Fibroblast of lung (primary cell): ENCODE data around the gene ITGB4. TPM values are rescaled to one million over a fixed set of nuclear protein-coding genes. Genes with fewer than 3 reads are reported as not detected.

Source experiments
- DNase-seq, 2 donors: peaks; one replicate each; pipeline versions ENCODE4 v3.0.0 to v3.0.0-alpha.2; 2010; ENCODE audit warnings: low read depth in 2 of 2
- H2AFZ ChIP-seq: 2 replicates; pipeline ENCODE4 v1.5.1; 2012; ENCODE audit warnings: low read length, control low read depth, inconsistent platforms
- H3K27ac ChIP-seq: 2 replicates; pipeline ENCODE4 v1.5.1; 2011; ENCODE audit warnings: low read length, control low read depth; ENCODE audit not compliant: insufficient read depth
- H3K27me3 ChIP-seq: 2 replicates; pipeline ENCODE4 v1.5.1; 2011; ENCODE audit warnings: mild to moderate bottlenecking, low read length; ENCODE audit not compliant: control insufficient read depth, insufficient read depth
- H3K36me3 ChIP-seq: 2 replicates; pipeline ENCODE4 v1.5.1; 2011; ENCODE audit warnings: low read length; ENCODE audit not compliant: control insufficient read depth, insufficient read depth
- H3K4me1 ChIP-seq: 2 replicates; pipeline ENCODE4 v1.5.1; 2011; ENCODE audit warnings: low read length; ENCODE audit not compliant: control insufficient read depth, insufficient read depth; ENCODE audit errors: extremely low read depth
- H3K4me2 ChIP-seq: 2 replicates; pipeline ENCODE4 v1.5.1; 2011; ENCODE audit warnings: low read length, control low read depth; ENCODE audit not compliant: insufficient read depth; ENCODE audit errors: extremely low read depth
- H3K4me3 ChIP-seq, 4 experiments: fragments of 200-600 bp in 1 of 4; sonication (generic) in 1 of 4; replicated peaks in 1 of 4; 2 replicates each; pipeline ENCODE4 v1.5.1; 2011 to 2016; ENCODE audit warnings: low read length in 4 of 4, low read depth in 3 of 4, mild to moderate bottlenecking in 3 of 4, control low read depth in 2 of 4, inconsistent platforms in 1 of 4, mixed read lengths in 1 of 4; ENCODE audit not compliant: insufficient read depth in 1 of 4; ENCODE audit errors: control extremely low read depth in 1 of 4
- H3K79me2 ChIP-seq: 2 replicates; pipeline ENCODE4 v1.5.1; 2012; ENCODE audit warnings: mild to moderate bottlenecking, low read length, inconsistent platforms; ENCODE audit not compliant: control insufficient read depth, insufficient read depth
- H3K9ac ChIP-seq: 2 replicates; pipeline ENCODE4 v1.5.1; 2011; ENCODE audit warnings: mild to moderate bottlenecking, low read length, control low read depth; ENCODE audit not compliant: insufficient read depth
- H3K9me3 ChIP-seq: 2 replicates; pipeline ENCODE4 v1.5.1; 2012; ENCODE audit warnings: low read depth, low read length; ENCODE audit not compliant: control insufficient read depth, insufficient read depth
- H4K20me1 ChIP-seq: 2 replicates; pipeline ENCODE4 v1.5.1; 2011; ENCODE audit warnings: low read length; ENCODE audit not compliant: control insufficient read depth, insufficient read depth; ENCODE audit errors: extremely low read depth
- EZH2 ChIP-seq: IDR thresholded peaks from 2 replicates; pipeline ENCODE4 v1.5.1; 2012; ENCODE audit warnings: low read length, control low read depth, mild to moderate bottlenecking; ENCODE audit errors: missing control alignments
- polyA plus RNA-seq, 2 donors: library from polyadenylated mRNA; depleted of rRNA in 1 of 2; stranded (reverse) in 1 of 2; unstranded in 1 of 2; fragments of >200 nt; gene quantifications; 2 replicates each; pipeline ENCODE4 v1.2.1, GENCODE V29; 2011 to 2012; ENCODE audit warnings: missing spikeins in 1 of 2
- total RNA-seq: library from RNA; depleted of rRNA; stranded (reverse); fragments of >200 nt; gene quantifications from 2 replicates; pipeline ENCODE4 v1.2.1, GENCODE V29; 2014
- TF ChIP-seq, protein P1 (sequence below), 2 donors: IDR thresholded peaks in 1 of 2; conservative IDR thresholded peaks in 1 of 2; 1 replicate in 1 of 2; 2 replicates in 1 of 2; pipeline ENCODE4 v1.5.1; 2011 to 2012; ENCODE audit warnings: low read length in 2 of 2, control low read depth in 1 of 2, inconsistent platforms in 1 of 2, low read depth in 1 of 2, mild to moderate bottlenecking in 1 of 2

Gene ITGB4
- total and polyA plus RNA-seq, 2 donors (not counting 1 experiment from before 2014, with no cell fraction given) = 0.17 TPM

DNA sequence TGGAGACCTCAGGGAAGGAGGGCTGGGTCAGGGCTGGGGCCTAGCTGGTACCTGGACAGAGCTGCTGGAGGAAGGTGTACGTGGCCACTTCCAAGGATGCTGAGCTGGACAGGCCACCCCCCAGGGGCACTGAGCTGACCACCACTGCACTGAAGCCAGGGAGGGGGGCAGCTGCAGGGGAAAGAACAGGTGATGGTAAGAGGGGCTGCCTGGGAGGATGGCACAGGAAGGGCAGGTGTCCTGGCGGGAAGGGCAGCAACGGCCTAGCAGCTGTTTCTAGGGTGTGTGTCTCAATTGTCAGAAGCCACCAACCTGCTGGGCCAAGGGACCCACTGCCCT, 42.0 kb downstream of the ITGB4 start:
- peaks cover 8% of the 10 kb centered on the region for H3K4me1 ChIP-seq
- no peaks in the 10 kb centered on the region for H3K79me2 ChIP-seq
- no peaks in the 10 kb centered on the region for H3K36me3 ChIP-seq
- no peak overlapping the region for H2AFZ ChIP-seq
- H3K27me3 ChIP-seq = no peaks in the 10 kb centered on the region
- DNase-seq = no peak
- no peak overlapping the region for H3K27ac ChIP-seq
- no peak overlapping the region for H3K4me3 ChIP-seq
- no peaks in the 10 kb centered on the region for H4K20me1 ChIP-seq
- no peak overlapping the region for H3K9ac ChIP-seq
- no peak overlapping the region for H3K4me2 ChIP-seq
- TF ChIP-seq, protein P1, sequence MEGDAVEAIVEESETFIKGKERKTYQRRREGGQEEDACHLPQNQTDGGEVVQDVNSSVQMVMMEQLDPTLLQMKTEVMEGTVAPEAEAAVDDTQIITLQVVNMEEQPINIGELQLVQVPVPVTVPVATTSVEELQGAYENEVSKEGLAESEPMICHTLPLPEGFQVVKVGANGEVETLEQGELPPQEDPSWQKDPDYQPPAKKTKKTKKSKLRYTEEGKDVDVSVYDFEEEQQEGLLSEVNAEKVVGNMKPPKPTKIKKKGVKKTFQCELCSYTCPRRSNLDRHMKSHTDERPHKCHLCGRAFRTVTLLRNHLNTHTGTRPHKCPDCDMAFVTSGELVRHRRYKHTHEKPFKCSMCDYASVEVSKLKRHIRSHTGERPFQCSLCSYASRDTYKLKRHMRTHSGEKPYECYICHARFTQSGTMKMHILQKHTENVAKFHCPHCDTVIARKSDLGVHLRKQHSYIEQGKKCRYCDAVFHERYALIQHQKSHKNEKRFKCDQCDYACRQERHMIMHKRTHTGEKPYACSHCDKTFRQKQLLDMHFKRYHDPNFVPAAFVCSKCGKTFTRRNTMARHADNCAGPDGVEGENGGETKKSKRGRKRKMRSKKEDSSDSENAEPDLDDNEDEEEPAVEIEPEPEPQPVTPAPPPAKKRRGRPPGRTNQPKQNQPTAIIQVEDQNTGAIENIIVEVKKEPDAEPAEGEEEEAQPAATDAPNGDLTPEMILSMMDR (conservative IDR thresholded peaks at IDR 0.05 in 1 of 2, IDR thresholded peaks at IDR 0.05 in 1 of 2; ENCODE audit: low read depth in 1 of 2, low read length in 2 of 2) = no peak
- no peak for TF ChIP-seq EZH2
- no peaks in the 10 kb centered on the region for H3K9me3 ChIP-seq

DNA sequence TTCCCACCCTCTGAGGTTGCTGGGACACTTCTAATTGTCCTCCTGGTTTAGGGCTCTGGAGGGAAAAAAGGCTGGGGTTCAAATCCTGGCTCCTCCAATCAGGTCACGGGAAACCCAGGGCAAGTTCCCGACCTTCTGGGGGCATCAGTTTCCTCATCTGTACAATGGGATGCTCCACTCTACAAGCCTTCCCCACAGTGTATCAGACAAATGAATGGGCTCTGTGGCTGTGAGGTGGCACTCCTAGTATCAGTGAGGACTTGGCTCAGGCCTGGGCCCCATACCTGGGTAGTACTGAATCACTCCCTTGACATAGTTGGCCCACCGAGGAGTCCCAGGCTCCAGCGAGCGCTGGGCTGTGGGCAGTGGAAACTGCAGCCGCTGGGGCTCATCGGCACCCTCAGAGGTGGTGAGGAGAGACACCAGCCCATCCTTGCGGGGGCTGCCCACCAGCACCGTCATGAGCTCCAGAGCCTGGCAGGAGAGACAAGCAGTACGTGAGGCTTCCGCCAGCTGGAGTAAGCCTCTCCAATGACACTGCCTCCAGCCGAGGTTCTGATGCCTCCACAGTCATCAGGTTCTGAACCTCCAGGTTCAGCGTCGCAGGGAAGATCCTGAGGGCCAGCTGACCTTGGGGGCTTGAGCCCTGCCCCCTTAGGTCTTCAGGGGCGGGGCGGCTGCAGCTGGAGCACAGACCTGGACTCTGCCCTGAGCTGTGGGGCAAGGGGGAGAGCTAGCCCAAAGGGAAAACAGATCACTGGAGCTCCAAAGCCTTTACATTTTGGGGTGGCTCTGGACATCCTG, 42.6 kb downstream of the ITGB4 start:
- Histone ChIP-seq H3K4me3 (peak overlapping the region; percentile 46 to 81 (median 69)), H4K20me1 (no peaks in the 10 kb centered on the region), H3K4me1 (peaks cover 8% of the 10 kb centered on the region), H2AFZ (peak overlapping the region; percentile 80), H3K79me2 (no peaks in the 10 kb centered on the region), H3K9ac (peak overlapping the region; percentile 51), H3K27ac (no peak overlapping the region), H3K9me3 (no peaks in the 10 kb centered on the region), H3K36me3 (no peaks in the 10 kb centered on the region), H3K4me2 (peak overlapping the region; percentile 64), H3K27me3 (no peaks in the 10 kb centered on the region)
- TF ChIP-seq EZH2 = no peak
- TF ChIP-seq, protein P1 (conservative IDR thresholded peaks at IDR 0.05 in 1 of 2, IDR thresholded peaks at IDR 0.05 in 1 of 2; ENCODE audit: low read depth in 1 of 2, low read length in 2 of 2) = no peak
- DNase-seq = no peak

DNA sequence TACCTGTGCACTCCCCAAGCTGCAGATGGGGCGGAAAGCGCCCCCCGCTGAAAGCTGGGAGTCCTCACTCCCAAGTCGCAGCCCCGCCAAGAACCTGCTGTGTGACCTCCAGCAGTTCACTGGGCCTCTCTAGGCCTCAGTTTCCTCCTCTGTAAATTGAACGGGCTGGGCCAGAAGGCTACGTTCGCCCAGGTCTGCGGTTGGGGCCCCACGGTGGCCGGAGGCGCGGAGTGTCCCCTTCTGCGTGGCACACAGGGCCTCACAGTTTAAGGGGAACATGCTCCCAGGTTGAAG, 43.1 kb downstream of the ITGB4 start:
- no peaks in the 10 kb centered on the region for H4K20me1 ChIP-seq
- H3K4me3 ChIP-seq = peak overlapping the region; percentile 46 to 81 (median 69)
- peak overlapping the region; percentile 64 for H3K4me2 ChIP-seq
- TF ChIP-seq EZH2 = no peak
- TF ChIP-seq, protein P1 (conservative IDR thresholded peaks at IDR 0.05 in 1 of 2, IDR thresholded peaks at IDR 0.05 in 1 of 2; ENCODE audit: low read depth in 1 of 2, low read length in 2 of 2) = peak; percentile 32 to 58
- peak overlapping the region; percentile 51 for H3K9ac ChIP-seq
- H3K27ac ChIP-seq = peak overlapping the region; percentile 47
- H3K79me2 ChIP-seq = no peaks in the 10 kb centered on the region
- H3K27me3 ChIP-seq = no peaks in the 10 kb centered on the region
- H3K36me3 ChIP-seq = no peaks in the 10 kb centered on the region
- H3K9me3 ChIP-seq = no peaks in the 10 kb centered on the region
- DNase-seq = no peak
- peaks cover 8% of the 10 kb centered on the region for H3K4me1 ChIP-seq
- peak overlapping the region; percentile 80 for H2AFZ ChIP-seq
